ENCODE results near the gene HOXC4.
"Not testable (repeated sequence)": the region's sequence is repeated elsewhere in the genome, so short reads cannot be mapped to it uniquely, and the experiment has no call there.

HOXC4 gene

DNA sequence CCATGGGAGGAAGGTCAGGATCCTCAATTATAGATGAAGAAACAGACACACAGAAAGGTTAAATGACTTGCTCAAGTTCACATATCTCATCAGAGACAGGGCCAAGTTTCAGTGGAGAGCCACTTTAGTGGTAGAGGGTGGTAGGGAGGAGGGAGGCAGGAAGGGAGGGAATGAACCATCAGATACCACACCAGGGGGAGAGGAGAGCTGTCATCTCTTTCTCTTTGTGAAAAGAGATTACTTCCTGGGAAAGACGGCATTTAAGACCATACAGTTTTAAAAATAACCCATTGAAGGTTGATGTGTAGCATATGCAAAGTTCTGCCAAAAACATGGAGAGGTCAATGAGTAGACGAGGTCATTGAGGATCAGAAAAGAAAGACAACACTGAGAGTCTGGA, 39.3 kb downstream of the HOXC4 start:
- not testable (repeated sequence) for DNase-seq

- not testable (repeated sequence) for DNase-seq
These were observed 42.3 kb downstream of the HOXC4 start for GRCh38 chr12:54095928-54096327.

- not testable (repeated sequence) for DNase-seq
These were observed 45.0 kb downstream of the HOXC4 start for GRCh38 chr12:54098644-54099043.

DNA sequence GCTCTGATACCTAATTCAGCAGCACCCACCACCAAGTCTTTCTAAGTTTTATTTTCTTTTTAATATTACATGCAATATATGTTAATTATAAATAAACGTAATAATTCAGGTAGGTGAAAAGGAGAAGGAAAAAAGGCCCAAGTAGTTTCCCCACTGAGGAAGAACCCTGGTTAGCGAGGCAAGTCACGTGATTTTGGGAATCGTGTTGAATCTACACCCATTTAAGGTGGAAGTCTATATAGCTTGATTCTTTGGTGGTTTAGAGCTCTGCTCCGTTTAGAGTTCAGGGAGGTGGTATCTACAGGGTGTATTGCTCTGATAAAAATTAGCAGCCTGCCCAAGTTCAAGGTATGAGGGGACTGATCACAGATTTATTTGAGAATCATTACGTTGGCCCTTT, 47.0 kb downstream of the HOXC4 start:
- not testable (repeated sequence) for DNase-seq

- not testable (repeated sequence) for DNase-seq
These were observed 48.6 kb downstream of the HOXC4 start for GRCh38 chr12:54102223-54102622.

DNA sequence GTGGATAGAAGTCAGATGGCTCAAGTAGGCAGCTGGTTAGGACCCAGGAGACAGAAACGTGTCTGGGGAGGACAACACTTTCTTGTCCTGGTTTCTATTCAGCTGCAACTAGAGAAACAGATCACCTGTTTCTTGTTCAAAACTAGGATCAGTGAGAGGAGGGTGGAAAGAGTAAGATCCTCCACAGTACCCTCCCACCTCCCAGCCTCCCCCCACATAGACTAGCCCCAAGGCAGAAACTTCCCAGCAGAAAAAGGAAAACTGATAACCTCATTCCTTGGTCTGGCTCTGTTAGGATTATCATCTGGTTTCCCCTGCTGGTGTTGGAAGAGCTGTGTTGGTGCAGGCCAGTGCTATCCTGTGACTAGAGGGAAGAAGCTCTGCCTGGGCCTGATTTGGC, 50.2 kb downstream of the HOXC4 start:
- DNase-seq: not testable (repeated sequence)

Measured in cerebellar nuclear complex (tissue), 1 donor.